HepG2 (cell line): ENCODE measurements around the gene FOXA1. TPM values are rescaled to one million over a fixed set of nuclear protein-coding genes. Genes with fewer than 3 reads are reported as not detected.

Experiments
- EEA1 ChIP-seq: sonication (generic); formaldehyde crosslinking; IDR thresholded peaks from 2 replicates; pipeline ENCODE4 v1.5.1; 2020; ENCODE audit warnings: mild to moderate bottlenecking, missing genetic modification reagents, borderline replicate concordance
- EHMT2 ChIP-seq: fragments of 200-600 bp; sonication (generic); IDR thresholded peaks from 2 replicates; pipeline ENCODE4 v1.7.0; 2017; ENCODE audit warnings: antibody characterized with exemption, low read depth, low read length, borderline replicate concordance
- GFI1 ChIP-seq: sonication (generic); formaldehyde crosslinking; IDR thresholded peaks from 2 replicates; pipeline ENCODE4 v1.5.0; 2020; ENCODE audit warnings: missing genetic modification reagents, mild to moderate bottlenecking, borderline replicate concordance
- HNRNPLL ChIP-seq: fragments of 200-400 bp; formaldehyde crosslinking; IDR thresholded peaks from 2 replicates; pipeline ENCODE4 v1.6.1; 2017; ENCODE audit warnings: mild to moderate bottlenecking, low read depth, low read length; ENCODE audit not compliant: poor library complexity, severe bottlenecking
- NFIB ChIP-seq: sonication (generic); formaldehyde crosslinking; IDR thresholded peaks from 2 replicates; pipeline ENCODE4 v1.9.0; 2021; ENCODE audit warnings: missing genetic modification reagents, mild to moderate bottlenecking, borderline replicate concordance
- SOX13 ChIP-seq, 3 experiments: fragments of 450-650 bp in 1 of 3; sonication (generic) in 1 of 3; formaldehyde crosslinking in 1 of 3; IDR thresholded peaks in 2 of 3; conservative IDR thresholded peaks in 1 of 3; 2 replicates each; pipeline versions ENCODE4 v1.5.0 to v1.6.1; 2016 to 2020; ENCODE audit warnings: antibody characterized with exemption in 1 of 3, mild to moderate bottlenecking in 1 of 3, missing compliant biosample characterization in 1 of 3, missing genetic modification reagents in 1 of 3, moderate library complexity in 1 of 3
- SRSF9 ChIP-seq: fragments of 200-400 bp; formaldehyde crosslinking; IDR thresholded peaks from 2 replicates; pipeline ENCODE4 v1.6.1; 2018; ENCODE audit warnings: borderline replicate concordance, mild to moderate bottlenecking, low read depth, low read length; ENCODE audit not compliant: insufficient read depth, poor library complexity, severe bottlenecking
- ZMYM4 ChIP-seq: sonication (generic); formaldehyde crosslinking; IDR thresholded peaks from 2 replicates; pipeline ENCODE4 v1.8.1; 2023; ENCODE audit warnings: mild to moderate bottlenecking, missing genetic modification reagents
- ZNF343 ChIP-seq: sonication (generic); formaldehyde crosslinking; IDR thresholded peaks from 2 replicates; pipeline ENCODE4 v1.4.0; 2020; ENCODE audit warnings: mild to moderate bottlenecking, missing genetic modification reagents
- polyA plus RNA-seq, 8 experiments: library from polyadenylated mRNA; depleted of rRNA in 3 of 8; stranded (reverse) in 7 of 8; unstranded in 1 of 8; fragments of >200 nt; fragmentation: Illumina TruSeq in 4 of 8; extraction: Trizol in 4 of 8; gene quantifications; 2 replicates each; pipeline versions ENCODE4 v1.2.1 to v1.2.3, GENCODE V29; 2011 to 2016; ENCODE audit warnings: low read depth in 4 of 8, missing spikeins in 1 of 8, mixed read lengths in 1 of 8; ENCODE audit not compliant: insufficient read depth in 1 of 8
- total RNA-seq, 5 experiments: library from RNA; depleted of rRNA; stranded (reverse); fragments of >200 nt; fragmentation: Illumina TruSeq; extraction: Trizol; gene quantifications; 2 replicates each; pipeline ENCODE4 v1.2.3, GENCODE V29; 2016; ENCODE audit warnings: low read depth in 1 of 5
- TF ChIP-seq, protein P1 (sequence below): sonication (generic); formaldehyde crosslinking; IDR thresholded peaks from 2 replicates; pipeline ENCODE4 v1.4.0; 2020; ENCODE audit warnings: missing genetic modification reagents
- TF ChIP-seq, protein P2 (sequence below): sonication (generic); formaldehyde crosslinking; IDR thresholded peaks from 2 replicates; pipeline ENCODE4 v1.9.0; 2022; ENCODE audit warnings: missing genetic modification reagents, mild to moderate bottlenecking, borderline replicate concordance
- TF ChIP-seq, protein P3 (sequence below): sonication (generic); formaldehyde crosslinking; IDR thresholded peaks from 2 replicates; pipeline ENCODE4 v1.4.0; 2020; ENCODE audit warnings: missing genetic modification reagents, borderline replicate concordance
- TF ChIP-seq, protein P4 (sequence below): sonication (generic); formaldehyde crosslinking; IDR thresholded peaks from 2 replicates; pipeline ENCODE4 v1.9.0; 2022; ENCODE audit warnings: low read depth, missing genetic modification reagents

Gene FOXA1
- total and polyA plus RNA-seq, 2 of the 13 experiments (the other 11 are each of a cell fraction or from before 2014, with no cell fraction given) = 43.4 to 58.6 TPM

DNA sequence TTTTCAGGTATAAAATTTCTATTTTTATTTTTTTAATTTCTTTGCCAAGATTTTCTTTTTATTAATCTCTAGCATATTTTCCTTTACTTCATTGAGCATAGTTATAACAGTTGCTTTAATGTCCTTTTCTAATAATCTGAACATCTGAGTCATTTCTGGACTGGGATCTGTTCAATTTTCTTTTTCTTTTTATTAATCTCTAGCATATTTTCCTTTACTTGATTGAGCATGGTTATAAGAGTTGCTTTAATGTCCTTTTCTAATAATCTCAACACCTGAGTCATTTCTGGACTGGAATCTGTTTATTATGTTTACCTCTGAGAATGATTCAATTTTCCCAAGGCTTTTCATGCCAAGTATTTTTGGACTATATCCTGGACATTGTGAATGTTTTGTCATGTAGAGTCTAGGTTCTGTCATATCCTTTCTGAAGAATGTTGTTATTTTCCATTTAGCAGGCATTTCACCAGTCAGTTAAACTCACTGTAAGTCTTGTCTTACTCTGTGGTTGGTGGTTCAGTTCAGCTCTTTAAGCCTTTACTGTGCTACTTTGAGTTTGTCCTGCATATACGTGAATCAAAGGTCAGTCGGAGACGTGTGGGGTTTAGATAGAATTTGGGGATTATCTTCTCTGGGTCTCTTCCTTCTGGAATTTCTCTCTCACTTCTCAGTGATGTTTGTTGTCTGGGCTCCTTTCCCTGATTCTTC, 20.7 kb upstream of the FOXA1 start (continued):
- TF ChIP-seq HNRNPLL (no peak), NFIB (CRISPR knock-in tag) (no peak), ZMYM4 (CRISPR knock-in tag) (peak; percentile 58), SOX13 (IDR thresholded peaks at IDR 0.05) (no peak), SOX13 (CRISPR knock-in tag; conservative IDR thresholded peaks at IDR 0.05 in 1 of 2, IDR thresholded peaks at IDR 0.05 in 1 of 2) (peak in 1 of 2 experiments; percentile 15; a peak in 2 of 4 replicates), EEA1 (CRISPR knock-in tag) (no peak), EHMT2 (0 out of 2 replicates have a peak, but pooled peaks have one; percentile 7), SRSF9 (no peak), ZNF343 (no peak), GFI1 (no peak)
- TF ChIP-seq, protein P1, sequence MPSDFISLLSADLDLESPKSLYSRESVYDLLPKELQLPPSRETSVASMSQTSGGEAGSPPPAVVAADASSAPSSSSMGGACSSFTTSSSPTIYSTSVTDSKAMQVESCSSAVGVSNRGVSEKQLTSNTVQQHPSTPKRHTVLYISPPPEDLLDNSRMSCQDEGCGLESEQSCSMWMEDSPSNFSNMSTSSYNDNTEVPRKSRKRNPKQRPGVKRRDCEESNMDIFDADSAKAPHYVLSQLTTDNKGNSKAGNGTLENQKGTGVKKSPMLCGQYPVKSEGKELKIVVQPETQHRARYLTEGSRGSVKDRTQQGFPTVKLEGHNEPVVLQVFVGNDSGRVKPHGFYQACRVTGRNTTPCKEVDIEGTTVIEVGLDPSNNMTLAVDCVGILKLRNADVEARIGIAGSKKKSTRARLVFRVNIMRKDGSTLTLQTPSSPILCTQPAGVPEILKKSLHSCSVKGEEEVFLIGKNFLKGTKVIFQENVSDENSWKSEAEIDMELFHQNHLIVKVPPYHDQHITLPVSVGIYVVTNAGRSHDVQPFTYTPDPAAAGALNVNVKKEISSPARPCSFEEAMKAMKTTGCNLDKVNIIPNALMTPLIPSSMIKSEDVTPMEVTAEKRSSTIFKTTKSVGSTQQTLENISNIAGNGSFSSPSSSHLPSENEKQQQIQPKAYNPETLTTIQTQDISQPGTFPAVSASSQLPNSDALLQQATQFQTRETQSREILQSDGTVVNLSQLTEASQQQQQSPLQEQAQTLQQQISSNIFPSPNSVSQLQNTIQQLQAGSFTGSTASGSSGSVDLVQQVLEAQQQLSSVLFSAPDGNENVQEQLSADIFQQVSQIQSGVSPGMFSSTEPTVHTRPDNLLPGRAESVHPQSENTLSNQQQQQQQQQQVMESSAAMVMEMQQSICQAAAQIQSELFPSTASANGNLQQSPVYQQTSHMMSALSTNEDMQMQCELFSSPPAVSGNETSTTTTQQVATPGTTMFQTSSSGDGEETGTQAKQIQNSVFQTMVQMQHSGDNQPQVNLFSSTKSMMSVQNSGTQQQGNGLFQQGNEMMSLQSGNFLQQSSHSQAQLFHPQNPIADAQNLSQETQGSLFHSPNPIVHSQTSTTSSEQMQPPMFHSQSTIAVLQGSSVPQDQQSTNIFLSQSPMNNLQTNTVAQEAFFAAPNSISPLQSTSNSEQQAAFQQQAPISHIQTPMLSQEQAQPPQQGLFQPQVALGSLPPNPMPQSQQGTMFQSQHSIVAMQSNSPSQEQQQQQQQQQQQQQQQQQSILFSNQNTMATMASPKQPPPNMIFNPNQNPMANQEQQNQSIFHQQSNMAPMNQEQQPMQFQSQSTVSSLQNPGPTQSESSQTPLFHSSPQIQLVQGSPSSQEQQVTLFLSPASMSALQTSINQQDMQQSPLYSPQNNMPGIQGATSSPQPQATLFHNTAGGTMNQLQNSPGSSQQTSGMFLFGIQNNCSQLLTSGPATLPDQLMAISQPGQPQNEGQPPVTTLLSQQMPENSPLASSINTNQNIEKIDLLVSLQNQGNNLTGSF (CRISPR knock-in tag) = no peak
- TF ChIP-seq, protein P2, sequence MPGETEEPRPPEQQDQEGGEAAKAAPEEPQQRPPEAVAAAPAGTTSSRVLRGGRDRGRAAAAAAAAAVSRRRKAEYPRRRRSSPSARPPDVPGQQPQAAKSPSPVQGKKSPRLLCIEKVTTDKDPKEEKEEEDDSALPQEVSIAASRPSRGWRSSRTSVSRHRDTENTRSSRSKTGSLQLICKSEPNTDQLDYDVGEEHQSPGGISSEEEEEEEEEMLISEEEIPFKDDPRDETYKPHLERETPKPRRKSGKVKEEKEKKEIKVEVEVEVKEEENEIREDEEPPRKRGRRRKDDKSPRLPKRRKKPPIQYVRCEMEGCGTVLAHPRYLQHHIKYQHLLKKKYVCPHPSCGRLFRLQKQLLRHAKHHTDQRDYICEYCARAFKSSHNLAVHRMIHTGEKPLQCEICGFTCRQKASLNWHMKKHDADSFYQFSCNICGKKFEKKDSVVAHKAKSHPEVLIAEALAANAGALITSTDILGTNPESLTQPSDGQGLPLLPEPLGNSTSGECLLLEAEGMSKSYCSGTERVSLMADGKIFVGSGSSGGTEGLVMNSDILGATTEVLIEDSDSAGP (CRISPR knock-in tag) = no peak
- TF ChIP-seq, protein P3, sequence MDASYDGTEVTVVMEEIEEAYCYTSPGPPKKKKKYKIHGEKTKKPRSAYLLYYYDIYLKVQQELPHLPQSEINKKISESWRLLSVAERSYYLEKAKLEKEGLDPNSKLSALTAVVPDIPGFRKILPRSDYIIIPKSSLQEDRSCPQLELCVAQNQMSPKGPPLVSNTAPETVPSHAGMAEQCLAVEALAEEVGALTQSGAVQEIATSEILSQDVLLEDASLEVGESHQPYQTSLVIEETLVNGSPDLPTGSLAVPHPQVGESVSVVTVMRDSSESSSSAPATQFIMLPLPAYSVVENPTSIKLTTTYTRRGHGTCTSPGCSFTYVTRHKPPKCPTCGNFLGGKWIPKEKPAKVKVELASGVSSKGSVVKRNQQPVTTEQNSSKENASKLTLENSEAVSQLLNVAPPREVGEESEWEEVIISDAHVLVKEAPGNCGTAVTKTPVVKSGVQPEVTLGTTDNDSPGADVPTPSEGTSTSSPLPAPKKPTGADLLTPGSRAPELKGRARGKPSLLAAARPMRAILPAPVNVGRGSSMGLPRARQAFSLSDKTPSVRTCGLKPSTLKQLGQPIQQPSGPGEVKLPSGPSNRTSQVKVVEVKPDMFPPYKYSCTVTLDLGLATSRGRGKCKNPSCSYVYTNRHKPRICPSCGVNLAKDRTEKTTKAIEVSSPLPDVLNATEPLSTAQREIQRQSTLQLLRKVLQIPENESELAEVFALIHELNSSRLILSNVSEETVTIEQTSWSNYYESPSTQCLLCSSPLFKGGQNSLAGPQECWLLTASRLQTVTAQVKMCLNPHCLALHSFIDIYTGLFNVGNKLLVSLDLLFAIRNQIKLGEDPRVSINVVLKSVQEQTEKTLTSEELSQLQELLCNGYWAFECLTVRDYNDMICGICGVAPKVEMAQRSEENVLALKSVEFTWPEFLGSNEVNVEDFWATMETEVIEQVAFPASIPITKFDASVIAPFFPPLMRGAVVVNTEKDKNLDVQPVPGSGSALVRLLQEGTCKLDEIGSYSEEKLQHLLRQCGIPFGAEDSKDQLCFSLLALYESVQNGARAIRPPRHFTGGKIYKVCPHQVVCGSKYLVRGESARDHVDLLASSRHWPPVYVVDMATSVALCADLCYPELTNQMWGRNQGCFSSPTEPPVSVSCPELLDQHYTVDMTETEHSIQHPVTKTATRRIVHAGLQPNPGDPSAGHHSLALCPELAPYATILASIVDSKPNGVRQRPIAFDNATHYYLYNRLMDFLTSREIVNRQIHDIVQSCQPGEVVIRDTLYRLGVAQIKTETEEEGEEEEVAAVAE (CRISPR knock-in tag) = no peak
- TF ChIP-seq, protein P4, sequence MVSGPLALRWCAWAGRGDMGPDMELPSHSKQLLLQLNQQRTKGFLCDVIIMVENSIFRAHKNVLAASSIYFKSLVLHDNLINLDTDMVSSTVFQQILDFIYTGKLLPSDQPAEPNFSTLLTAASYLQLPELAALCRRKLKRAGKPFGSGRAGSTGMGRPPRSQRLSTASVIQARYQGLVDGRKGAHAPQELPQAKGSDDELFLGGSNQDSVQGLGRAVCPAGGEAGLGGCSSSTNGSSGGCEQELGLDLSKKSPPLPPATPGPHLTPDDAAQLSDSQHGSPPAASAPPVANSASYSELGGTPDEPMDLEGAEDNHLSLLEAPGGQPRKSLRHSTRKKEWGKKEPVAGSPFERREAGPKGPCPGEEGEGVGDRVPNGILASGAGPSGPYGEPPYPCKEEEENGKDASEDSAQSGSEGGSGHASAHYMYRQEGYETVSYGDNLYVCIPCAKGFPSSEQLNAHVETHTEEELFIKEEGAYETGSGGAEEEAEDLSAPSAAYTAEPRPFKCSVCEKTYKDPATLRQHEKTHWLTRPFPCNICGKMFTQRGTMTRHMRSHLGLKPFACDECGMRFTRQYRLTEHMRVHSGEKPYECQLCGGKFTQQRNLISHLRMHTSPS (CRISPR knock-in tag) = no peak
